GM12878 (cell line): ENCODE data around the gene EPHA4.

ENCODE experiments used
- BACH1 ChIP-seq: fragments of 450-650 bp; IDR thresholded peaks from 2 replicates; pipeline ENCODE4 v1.6.1; 2017; ENCODE audit warnings: mild to moderate bottlenecking, borderline replicate concordance
- BHLHE40 ChIP-seq, 2 experiments: fragments of 450-650 bp in 1 of 2; IDR thresholded peaks; 2 replicates each; pipeline ENCODE4 v1.6.1; 2011 to 2017; ENCODE audit warnings: low read depth in 2 of 2, borderline replicate concordance in 1 of 2, improper control_type of control experiment in 1 of 2, low read length in 1 of 2, mild to moderate bottlenecking in 1 of 2
- BMI1 ChIP-seq: fragments of 450-650 bp; IDR thresholded peaks from 2 replicates; pipeline ENCODE4 v1.6.1; 2016; ENCODE audit warnings: mild to moderate bottlenecking, moderate library complexity, borderline replicate concordance
- CBFB ChIP-seq: IDR thresholded peaks from 2 replicates; pipeline ENCODE4 v1.6.1; 2016; ENCODE audit warnings: antibody characterized with exemption, low read depth
- EZH2 ChIP-seq: IDR thresholded peaks from 2 replicates; pipeline ENCODE4 v1.6.1; 2012; ENCODE audit warnings: low read depth, mild to moderate bottlenecking, control low read depth, inconsistent platforms, low read length, borderline replicate concordance; ENCODE audit not compliant: control insufficient read depth
- GABPA ChIP-seq: IDR thresholded peaks from 2 replicates; pipeline ENCODE4 v1.6.1; 2014; ENCODE audit warnings: antibody characterized with exemption, low read depth, mild to moderate bottlenecking, inconsistent platforms
- JUNB ChIP-seq: IDR thresholded peaks from 2 replicates; pipeline ENCODE4 v1.6.1; 2016; ENCODE audit warnings: antibody characterized with exemption, mild to moderate bottlenecking
- KLF5 ChIP-seq: fragments of 450-650 bp; IDR thresholded peaks from 2 replicates; pipeline ENCODE4 v1.6.1; 2014; ENCODE audit warnings: mild to moderate bottlenecking; ENCODE audit not compliant: partially characterized antibody
- POLR2A ChIP-seq: IDR thresholded peaks from 2 replicates; pipeline ENCODE4 v1.6.1; 2011; ENCODE audit warnings: low read depth, mild to moderate bottlenecking, low read length
- SREBF1 ChIP-seq: IDR thresholded peaks from 2 replicates; pipeline ENCODE4 v1.6.1; 2012; ENCODE audit warnings: mild to moderate bottlenecking, low read length
- TF ChIP-seq, protein P1 (sequence below), 3 experiments: IDR thresholded peaks in 2 of 3; conservative IDR thresholded peaks in 1 of 3; 2 replicates each; pipeline ENCODE4 v1.5.1; 2011; ENCODE audit warnings: low read depth in 3 of 3, low read length in 3 of 3, mild to moderate bottlenecking in 3 of 3, control low read depth in 2 of 3, moderate library complexity in 2 of 3, inconsistent platforms in 1 of 3, mixed read lengths in 1 of 3; ENCODE audit not compliant: control insufficient read depth in 2 of 3, insufficient read depth in 1 of 3; ENCODE audit errors: extremely low read depth in 1 of 3
- TF ChIP-seq, protein P2 (sequence below): IDR thresholded peaks from 2 replicates; pipeline ENCODE4 v1.6.1; 2012; ENCODE audit warnings: low read length, inconsistent platforms

DNA sequence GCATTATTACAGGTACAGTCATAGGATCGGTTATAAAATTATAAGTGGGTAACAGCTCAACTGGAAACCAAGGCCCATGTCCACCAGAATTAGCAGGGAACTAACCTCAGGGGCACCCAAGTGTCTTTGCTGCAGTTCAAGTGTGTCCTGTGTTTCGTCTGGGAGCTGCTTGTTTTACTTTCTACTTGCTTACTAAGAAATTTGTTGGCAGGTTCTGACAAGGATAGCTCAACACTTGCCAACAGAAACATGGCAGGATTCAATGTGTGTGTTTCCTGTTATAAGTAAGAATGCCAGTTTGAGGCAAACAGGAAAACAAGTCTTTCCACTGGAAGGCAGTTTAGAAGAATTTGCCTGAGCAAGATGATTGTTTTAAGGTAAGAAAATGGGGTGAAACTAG lies 104.5 kb downstream of the EPHA4 start:
- TF ChIP-seq BMI1 = no peak
- TF ChIP-seq BHLHE40 (IDR thresholded peaks at IDR 0.05; ENCODE audit: borderline replicate concordance in 1 of 2, low read depth in 2 of 2, low read length in 1 of 2) = no peak
- no peak for TF ChIP-seq BACH1
- TF ChIP-seq, protein P1, sequence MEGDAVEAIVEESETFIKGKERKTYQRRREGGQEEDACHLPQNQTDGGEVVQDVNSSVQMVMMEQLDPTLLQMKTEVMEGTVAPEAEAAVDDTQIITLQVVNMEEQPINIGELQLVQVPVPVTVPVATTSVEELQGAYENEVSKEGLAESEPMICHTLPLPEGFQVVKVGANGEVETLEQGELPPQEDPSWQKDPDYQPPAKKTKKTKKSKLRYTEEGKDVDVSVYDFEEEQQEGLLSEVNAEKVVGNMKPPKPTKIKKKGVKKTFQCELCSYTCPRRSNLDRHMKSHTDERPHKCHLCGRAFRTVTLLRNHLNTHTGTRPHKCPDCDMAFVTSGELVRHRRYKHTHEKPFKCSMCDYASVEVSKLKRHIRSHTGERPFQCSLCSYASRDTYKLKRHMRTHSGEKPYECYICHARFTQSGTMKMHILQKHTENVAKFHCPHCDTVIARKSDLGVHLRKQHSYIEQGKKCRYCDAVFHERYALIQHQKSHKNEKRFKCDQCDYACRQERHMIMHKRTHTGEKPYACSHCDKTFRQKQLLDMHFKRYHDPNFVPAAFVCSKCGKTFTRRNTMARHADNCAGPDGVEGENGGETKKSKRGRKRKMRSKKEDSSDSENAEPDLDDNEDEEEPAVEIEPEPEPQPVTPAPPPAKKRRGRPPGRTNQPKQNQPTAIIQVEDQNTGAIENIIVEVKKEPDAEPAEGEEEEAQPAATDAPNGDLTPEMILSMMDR (IDR thresholded peaks at IDR 0.05 in 2 of 3, conservative IDR thresholded peaks at IDR 0.05 in 1 of 3; ENCODE audit: control insufficient read depth in 2 of 3, extremely low read depth in 1 of 3, insufficient read depth in 1 of 3, low read depth in 3 of 3, low read length in 3 of 3) = no peak
- no peak for TF ChIP-seq JUNB
- no peak for TF ChIP-seq POLR2A
- no peak for TF ChIP-seq SREBF1
- TF ChIP-seq EZH2 = no peak
- TF ChIP-seq, protein P2, sequence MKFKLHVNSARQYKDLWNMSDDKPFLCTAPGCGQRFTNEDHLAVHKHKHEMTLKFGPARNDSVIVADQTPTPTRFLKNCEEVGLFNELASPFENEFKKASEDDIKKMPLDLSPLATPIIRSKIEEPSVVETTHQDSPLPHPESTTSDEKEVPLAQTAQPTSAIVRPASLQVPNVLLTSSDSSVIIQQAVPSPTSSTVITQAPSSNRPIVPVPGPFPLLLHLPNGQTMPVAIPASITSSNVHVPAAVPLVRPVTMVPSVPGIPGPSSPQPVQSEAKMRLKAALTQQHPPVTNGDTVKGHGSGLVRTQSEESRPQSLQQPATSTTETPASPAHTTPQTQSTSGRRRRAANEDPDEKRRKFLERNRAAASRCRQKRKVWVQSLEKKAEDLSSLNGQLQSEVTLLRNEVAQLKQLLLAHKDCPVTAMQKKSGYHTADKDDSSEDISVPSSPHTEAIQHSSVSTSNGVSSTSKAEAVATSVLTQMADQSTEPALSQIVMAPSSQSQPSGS = no peak
- TF ChIP-seq KLF5 = no peak
- no peak for TF ChIP-seq GABPA
- TF ChIP-seq CBFB = no peak
